Progenitor cell of endocrine pancreas (in vitro differentiated cells): ENCODE measurements around the gene MOB3B. TPM values are rescaled to one million over a fixed set of nuclear protein-coding genes. Genes with fewer than 3 reads are reported as not detected.

Experiments
- DNase-seq: peaks from one replicate; pipeline ENCODE4 v3.0.0; 2021; ENCODE audit warnings: low spot score; ENCODE audit not compliant: unreplicated experiment
- H3K27ac Mint-ChIP-seq: 2 replicates; pipeline ENCODE4 v1.8.0; 2021; ENCODE audit warnings: mild to moderate bottlenecking, moderate library complexity, mixed read lengths
- H3K27me3 Mint-ChIP-seq: 2 replicates; pipeline ENCODE4 v1.8.0; 2021; ENCODE audit warnings: mixed read lengths
- H3K36me3 Mint-ChIP-seq: 2 replicates; pipeline ENCODE4 v1.8.0; 2022; ENCODE audit warnings: mixed read lengths; ENCODE audit not compliant: insufficient read depth
- H3K4me1 Mint-ChIP-seq: 2 replicates; pipeline ENCODE4 v1.8.0; 2021; ENCODE audit warnings: low read depth, mixed read lengths
- H3K4me3 Mint-ChIP-seq: 2 replicates; pipeline ENCODE4 v1.8.0; 2021; ENCODE audit warnings: low read depth, mild to moderate bottlenecking, moderate library complexity, mixed read lengths
- H3K9me3 Mint-ChIP-seq: 2 replicates; pipeline ENCODE4 v1.8.0; 2021; ENCODE audit warnings: low read depth, mixed read lengths
- total RNA-seq: library from RNA; stranded (reverse); gene quantifications from 2 replicates; pipeline ENCODE4 v1.2.1, GENCODE V29; 2021
- TF ChIP-seq, protein P1 (sequence below): fragments of 200-600 bp; sonication (generic); IDR thresholded peaks from one replicate; pipeline ENCODE4 v1.5.0; 2021; ENCODE audit warnings: antibody characterized with exemption, mild to moderate bottlenecking; ENCODE audit not compliant: unreplicated experiment

The MOB3B gene
- total RNA-seq, 1 donor from 2014 or later, result 15.4 TPM

- H3K4me3 Mint-ChIP-seq, result no peak overlapping the region
- peaks cover 3% of the 10 kb centered on the region for H3K36me3 Mint-ChIP-seq
- no peaks in the 10 kb centered on the region for H3K9me3 Mint-ChIP-seq
- peaks cover 37% of the 10 kb centered on the region for H3K4me1 Mint-ChIP-seq
- peak overlapping the region; percentile 56 for H3K27ac Mint-ChIP-seq
- no peak for DNase-seq
- no peaks in the 10 kb centered on the region for H3K27me3 Mint-ChIP-seq
- TF ChIP-seq, protein P1, sequence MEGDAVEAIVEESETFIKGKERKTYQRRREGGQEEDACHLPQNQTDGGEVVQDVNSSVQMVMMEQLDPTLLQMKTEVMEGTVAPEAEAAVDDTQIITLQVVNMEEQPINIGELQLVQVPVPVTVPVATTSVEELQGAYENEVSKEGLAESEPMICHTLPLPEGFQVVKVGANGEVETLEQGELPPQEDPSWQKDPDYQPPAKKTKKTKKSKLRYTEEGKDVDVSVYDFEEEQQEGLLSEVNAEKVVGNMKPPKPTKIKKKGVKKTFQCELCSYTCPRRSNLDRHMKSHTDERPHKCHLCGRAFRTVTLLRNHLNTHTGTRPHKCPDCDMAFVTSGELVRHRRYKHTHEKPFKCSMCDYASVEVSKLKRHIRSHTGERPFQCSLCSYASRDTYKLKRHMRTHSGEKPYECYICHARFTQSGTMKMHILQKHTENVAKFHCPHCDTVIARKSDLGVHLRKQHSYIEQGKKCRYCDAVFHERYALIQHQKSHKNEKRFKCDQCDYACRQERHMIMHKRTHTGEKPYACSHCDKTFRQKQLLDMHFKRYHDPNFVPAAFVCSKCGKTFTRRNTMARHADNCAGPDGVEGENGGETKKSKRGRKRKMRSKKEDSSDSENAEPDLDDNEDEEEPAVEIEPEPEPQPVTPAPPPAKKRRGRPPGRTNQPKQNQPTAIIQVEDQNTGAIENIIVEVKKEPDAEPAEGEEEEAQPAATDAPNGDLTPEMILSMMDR, result no peak
Observed at GRCh38 chr9:27352457-27353165, 177.0 kb downstream of the MOB3B start.

GRCh38 chr9:27351438-27351837 lies 178.2 kb downstream of the MOB3B start:
- DNase-seq, result no peak
- peaks cover 26% of the 10 kb centered on the region for H3K4me1 Mint-ChIP-seq
- no peak overlapping the region for H3K27ac Mint-ChIP-seq
- no peak overlapping the region for H3K4me3 Mint-ChIP-seq
- peaks cover 5% of the 10 kb centered on the region for H3K36me3 Mint-ChIP-seq
- no peaks in the 10 kb centered on the region for H3K9me3 Mint-ChIP-seq
- TF ChIP-seq, protein P1, result no peak
- no peaks in the 10 kb centered on the region for H3K27me3 Mint-ChIP-seq

GRCh38 chr9:27350382-27350976 lies 179.1 kb downstream of the MOB3B start:
- H3K36me3 Mint-ChIP-seq, result peaks cover 5% of the 10 kb centered on the region
- H3K9me3 Mint-ChIP-seq, result no peaks in the 10 kb centered on the region
- peaks cover 23% of the 10 kb centered on the region for H3K4me1 Mint-ChIP-seq
- no peak overlapping the region for H3K27ac Mint-ChIP-seq
- TF ChIP-seq, protein P1, result no peak
- no peak overlapping the region for H3K4me3 Mint-ChIP-seq
- no peaks in the 10 kb centered on the region for H3K27me3 Mint-ChIP-seq
- no peak for DNase-seq

DNA sequence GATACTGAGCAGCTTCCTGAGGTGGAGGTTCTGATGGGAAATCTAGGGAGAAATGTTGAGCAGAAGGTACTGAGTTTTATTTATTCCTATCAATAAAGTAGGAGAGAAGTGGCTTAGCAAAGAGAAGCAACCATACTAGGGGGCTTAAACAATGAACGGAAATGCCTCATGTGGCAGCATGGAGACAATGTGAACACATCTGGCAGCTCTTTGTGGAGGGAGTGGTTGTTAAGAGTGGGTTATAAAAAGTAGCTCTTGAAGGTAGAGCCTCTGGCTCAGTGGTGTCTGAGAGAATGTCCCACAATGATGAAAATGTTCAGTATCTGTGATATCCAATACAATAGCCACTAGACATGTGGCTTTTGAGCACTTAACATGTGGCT lies 179.9 kb downstream of the MOB3B start:
- H3K27ac Mint-ChIP-seq, result no peak overlapping the region
- peaks cover 21% of the 10 kb centered on the region for H3K4me1 Mint-ChIP-seq
- peaks cover 5% of the 10 kb centered on the region for H3K36me3 Mint-ChIP-seq
- TF ChIP-seq, protein P1, result no peak
- H3K9me3 Mint-ChIP-seq, result no peaks in the 10 kb centered on the region
- no peak overlapping the region for H3K4me3 Mint-ChIP-seq
- no peak for DNase-seq
- no peaks in the 10 kb centered on the region for H3K27me3 Mint-ChIP-seq

GRCh38 chr9:27348785-27349697 lies 180.6 kb downstream of the MOB3B start:
- peak overlapping the region; percentile 30 for H3K27ac Mint-ChIP-seq
- TF ChIP-seq, protein P1, result no peak
- H3K27me3 Mint-ChIP-seq, result no peaks in the 10 kb centered on the region
- H3K9me3 Mint-ChIP-seq, result no peaks in the 10 kb centered on the region
- H3K4me1 Mint-ChIP-seq, result peaks cover 16% of the 10 kb centered on the region
- H3K36me3 Mint-ChIP-seq, result peaks cover 5% of the 10 kb centered on the region
- H3K4me3 Mint-ChIP-seq, result no peak overlapping the region
- DNase-seq, result no peak
